GM19240 (cell line): ENCODE data around the gene OR9Q1.
"Not testable (repeated sequence)": the region's sequence is repeated elsewhere in the genome, so short reads cannot be mapped to it uniquely, and the experiment has no call there.

Experiments
- DNase-seq: peaks from one replicate; pipeline ENCODE4 v3.0.0; 2011; ENCODE audit warnings: low spot score; ENCODE audit not compliant: insufficient read length

The OR9Q1 gene

DNA sequence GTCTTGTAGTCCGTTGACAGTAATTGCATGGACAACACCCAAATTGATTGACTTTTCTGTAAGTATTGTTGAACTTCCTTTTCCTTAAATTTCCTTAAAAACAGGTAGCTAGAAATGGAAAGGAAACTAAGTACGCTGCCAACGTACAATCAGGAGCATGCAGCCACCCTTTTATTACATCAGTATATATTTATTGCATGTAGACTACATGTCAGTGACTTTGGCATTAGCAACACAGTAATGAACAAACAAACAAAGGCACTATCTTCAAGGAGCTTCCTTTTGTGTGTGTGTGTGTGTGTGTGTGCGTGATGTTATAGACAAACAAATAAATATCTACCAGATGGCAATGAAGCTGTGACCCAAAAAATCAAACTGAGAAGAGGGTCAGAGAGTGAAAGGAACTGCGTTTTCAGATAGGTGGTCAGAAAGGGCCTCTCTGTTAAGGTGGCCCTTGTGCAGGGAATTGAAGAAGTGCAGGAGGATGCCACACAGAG is at the start of gene OR9Q1:
Gene OR9Q1, plus strand, starts transcription at position 447 of the 497 bp plus-strand sequence. CDS start 155,564 bp downstream, outside the sequence.
- DNase-seq: no peak

- DNase-seq: no peak
These were observed 49.5 kb upstream of the OR9Q1 start for GRCh38 chr11:57974132-57974531.

GRCh38 chr11:57974848-57975601 is 48.7 kb upstream of the OR9Q1 start:
- no peak for DNase-seq

DNA sequence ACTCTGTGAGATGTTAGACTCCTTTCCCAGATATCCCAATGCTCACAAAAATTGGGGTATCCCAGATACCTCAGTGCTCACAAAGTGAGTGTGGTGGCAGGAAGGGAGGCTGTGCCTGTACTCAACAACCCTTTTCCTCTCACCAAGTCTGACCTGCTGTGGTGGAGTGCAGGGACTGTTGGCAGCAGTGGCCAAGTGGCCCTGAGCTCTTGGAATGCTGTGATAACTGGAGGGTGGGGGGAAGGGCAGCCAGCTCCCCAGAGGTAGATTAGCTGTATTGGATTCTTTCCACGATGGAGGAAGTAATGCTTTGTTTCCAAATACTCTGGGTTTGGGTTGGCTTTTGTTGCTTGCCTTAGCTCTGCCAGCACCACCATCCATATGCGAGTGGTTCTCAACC is 46.0 kb upstream of the OR9Q1 start:
- DNase-seq: no peak

GRCh38 chr11:57978686-57979531 is 44.8 kb upstream of the OR9Q1 start:
- no peak for DNase-seq

DNA sequence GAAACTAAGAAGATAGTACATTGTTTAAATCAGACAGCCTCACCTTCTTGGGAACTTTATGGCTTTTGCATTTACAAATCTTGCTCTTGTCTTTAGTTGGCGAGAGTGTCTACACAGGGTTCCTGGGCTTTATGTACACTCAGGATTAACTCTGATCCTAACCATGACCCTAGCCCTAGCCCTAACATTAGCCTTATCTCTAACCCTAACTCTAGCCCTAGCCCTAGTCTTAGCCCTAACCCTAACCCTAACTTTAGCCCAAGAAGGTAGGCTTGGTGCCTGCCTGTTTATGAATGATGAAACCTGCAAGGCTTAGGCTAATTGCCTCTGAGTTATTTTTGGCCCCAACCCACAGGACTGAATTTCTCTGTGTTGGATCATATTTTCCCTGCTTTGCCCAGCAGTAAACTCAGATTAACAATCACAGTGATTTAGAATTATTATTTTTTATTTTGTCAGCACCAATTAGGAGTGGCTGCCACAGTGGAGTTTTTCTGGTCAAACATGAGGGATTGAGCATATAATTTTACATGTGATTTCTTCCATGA is 44.1 kb upstream of the OR9Q1 start:
- DNase-seq: no peak

- no peak for DNase-seq
These were observed 43.5 kb upstream of the OR9Q1 start for GRCh38 chr11:57980201-57980600.

DNA sequence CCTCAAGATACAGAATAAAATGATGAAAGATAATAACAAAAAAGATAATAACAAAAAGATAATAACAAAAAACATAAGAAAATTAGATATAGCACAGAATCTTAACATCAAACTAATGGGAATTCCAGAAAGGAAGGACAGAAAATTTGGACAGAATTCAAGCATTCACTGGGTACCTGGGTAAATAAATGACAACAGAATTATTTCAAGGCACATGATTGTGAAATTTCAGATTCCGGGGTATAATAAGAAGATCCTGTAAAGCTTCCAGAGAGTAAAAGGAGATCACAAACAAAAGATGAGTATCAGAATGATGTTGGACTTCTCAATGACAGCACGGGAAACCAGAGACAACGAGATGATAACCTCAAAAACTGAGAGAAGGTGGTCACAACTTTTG is 42.1 kb upstream of the OR9Q1 start:
- DNase-seq: no peak

DNA sequence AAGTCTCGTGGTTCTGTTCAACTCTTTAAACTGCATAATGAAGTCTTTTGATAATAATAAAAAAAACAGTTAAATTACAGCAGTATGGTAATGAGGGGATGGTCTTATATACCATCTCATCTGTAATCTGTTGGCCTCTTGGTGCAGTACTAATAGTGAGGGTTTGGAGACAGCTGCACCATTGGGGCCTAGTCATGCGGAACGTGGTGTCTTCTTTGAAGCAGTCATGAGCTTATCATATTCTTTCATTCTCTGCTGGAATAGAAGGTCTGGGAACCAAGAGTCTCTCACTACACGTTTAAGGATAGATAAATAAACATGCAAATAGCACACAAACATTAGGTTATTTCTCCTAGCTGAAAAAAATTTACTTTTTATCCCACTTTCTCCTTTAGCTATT is 40.9 kb upstream of the OR9Q1 start:
- no peak for DNase-seq

DNA sequence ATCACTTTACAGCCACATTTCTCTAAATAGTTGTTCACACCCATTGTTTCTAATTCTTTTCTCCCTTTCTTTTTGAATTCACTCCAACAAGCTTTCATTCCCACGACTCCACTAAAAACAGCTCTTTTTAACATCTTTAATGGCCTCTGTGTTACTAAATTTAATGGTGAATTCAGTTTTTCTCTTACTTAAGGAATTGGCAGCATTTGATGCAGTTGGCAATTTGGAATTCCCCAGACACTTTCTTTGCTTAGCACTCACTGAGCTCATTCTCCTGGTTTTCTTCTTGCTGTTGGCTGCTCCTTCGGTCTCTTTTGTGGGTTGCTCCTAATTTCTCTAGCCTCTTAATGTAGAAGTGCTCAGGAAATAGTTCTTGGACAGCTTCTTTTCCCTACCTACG is 40.5 kb upstream of the OR9Q1 start:
- no peak for DNase-seq

- DNase-seq: not testable (repeated sequence)
These were observed 24.2 kb upstream of the OR9Q1 start for GRCh38 chr11:57999523-57999922.

DNA sequence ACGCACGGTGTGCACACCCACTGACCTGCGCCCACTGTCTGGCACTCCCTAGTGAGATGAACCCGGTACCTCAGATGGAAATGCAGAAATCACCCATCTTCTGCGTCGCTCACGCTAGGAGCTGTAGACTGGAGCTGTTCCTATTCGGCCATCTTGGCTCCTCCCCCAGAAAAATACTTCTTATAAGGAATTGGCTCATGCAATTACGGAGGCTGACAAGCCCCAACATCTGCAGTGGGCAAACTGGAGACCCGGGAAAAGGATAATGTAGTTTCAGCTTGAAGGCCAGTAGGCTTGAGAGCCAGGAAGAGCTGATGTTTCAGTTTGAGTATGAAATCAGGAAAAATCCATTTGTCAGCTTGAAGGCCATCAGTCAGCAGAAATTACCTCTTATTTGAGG is 23.7 kb upstream of the OR9Q1 start:
- not testable (repeated sequence) for DNase-seq

DNA sequence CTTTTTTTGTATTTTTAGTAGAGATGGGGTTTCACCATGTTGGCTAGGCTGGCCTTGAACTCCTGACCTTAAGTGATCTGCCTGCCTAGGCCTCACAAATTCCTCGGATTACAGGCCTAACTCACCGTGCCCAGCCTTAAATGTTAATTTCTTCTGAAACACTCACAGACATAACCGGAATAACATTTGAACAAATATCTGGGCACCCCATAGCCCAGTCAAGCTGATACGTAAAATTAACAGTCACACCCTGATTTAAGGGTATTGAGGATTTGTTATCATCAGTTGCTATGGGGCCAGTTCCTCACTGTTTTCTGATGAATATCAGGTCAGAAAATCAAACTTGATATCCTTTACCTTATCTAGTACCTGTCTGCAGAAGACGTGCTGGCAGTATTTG is 23.0 kb upstream of the OR9Q1 start:
- DNase-seq: no peak

DNA sequence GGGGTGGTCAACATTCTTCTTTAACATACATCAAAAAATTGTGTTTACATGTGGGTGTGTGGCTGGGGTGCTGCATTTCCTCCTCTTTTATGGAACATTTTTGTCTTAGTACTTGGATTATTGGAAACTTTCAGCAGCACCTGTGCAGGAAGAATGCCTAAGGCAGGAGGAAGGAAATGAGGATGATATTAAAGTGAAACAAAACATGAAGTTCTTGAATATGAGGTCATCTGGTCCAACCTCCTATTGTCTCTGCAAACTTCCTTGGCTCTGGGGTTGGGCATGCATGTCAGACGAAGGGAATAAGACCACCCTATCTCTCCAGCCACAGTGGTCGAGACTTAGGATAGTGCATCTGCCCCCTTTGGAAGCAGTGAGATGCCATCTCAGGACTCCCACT is 20.6 kb upstream of the OR9Q1 start:
- no peak for DNase-seq

DNA sequence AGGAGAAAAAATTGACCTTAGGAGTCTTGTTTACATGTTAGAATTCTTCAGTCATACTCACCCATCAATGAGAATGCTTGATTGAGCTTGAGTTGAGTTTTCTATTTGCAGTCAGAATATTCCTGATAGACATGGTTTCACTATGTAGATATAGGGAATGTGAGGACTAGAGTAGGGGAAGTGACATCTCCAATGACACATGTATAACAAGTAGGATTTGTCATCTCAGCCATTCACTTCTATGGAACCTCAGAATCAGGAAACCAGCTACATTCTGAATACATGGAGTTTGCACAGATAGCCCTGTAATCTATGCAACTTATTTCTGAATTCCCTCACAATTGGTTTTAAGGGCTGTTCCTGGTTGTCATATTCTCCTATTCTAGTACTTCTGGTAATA is 20.1 kb upstream of the OR9Q1 start:
- DNase-seq: no peak

GRCh38 chr11:58004664-58005063 is 19.0 kb upstream of the OR9Q1 start:
- DNase-seq: no peak

- no peak for DNase-seq
These were observed 16.7 kb upstream of the OR9Q1 start for GRCh38 chr11:58006940-58007339.

DNA sequence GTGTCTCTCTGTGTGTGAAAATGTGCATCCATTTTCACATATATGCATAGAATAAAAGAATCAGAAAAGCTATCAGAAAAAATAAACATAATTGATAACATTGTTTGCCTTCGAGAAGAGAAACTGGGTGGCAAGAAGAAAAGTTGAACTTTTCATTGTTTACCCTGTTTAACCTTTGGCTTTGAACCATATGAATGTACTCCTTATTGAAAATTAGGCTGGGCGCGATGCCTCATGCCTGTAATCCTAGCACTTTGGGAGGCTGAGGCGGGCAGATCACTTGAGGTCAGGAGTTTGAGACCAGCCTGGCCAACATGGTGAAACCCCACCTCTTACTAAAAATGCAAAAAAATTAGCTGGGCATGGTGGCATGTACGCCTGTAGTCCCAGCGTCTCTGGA is 11.9 kb upstream of the OR9Q1 start:
- DNase-seq: no peak

- DNase-seq: no peak
These were observed 965 bp downstream of the OR9Q1 start for GRCh38 chr11:58024601-58025091.

DNA sequence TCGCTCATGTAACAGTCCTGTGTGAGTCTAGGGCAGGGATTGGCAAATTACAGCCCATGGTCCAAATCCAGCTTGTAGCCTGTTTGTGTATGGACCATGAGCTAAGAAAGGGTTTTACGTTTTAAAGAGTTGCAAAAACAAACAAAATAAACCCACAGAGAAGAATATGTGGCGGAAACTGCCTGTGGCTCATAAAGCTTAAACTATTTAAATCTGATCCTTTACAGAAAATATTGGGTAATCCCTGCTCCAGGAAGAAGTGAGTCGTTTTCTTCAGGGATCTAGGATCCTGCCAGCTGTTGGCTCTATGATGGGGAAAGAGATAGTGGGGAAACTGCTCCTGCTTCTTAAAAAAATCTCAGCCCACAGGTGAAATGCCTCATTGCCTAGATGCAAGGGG is 3.7 kb downstream of the OR9Q1 start:
- no peak for DNase-seq

DNA sequence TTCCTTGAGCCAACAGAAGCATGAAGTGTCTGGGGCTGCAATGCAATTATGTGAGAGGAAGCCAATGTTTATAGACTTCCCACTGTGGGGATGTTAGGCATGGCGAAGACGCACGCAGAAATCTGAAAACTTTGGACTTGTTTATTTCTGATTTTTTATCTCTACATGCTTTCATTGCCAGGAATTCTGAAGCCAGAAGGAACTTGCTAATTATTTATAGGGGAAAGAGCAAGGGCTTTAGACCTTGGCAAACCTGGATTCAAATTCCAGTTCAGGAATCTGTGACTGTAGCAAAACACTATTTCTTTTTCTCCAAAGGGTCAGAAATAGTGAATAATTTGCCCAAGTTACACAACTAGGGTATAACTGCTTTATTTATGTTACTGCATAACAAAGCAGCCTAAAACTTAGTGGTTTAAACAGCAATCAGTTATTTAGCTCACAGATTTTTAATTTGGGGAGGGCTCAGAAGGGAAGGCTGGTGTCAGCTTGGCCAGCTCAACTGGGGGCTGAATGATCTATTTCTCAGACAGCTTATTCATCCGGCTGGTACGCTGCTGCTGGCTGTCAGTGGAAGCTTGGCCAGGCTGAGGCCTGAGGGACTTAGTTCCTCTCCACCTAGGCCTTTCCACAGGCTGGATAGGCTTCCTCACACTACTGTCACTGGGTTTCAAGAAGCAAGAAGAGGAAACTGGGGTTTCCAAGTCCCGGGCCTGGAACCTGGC is 5.2 kb downstream of the OR9Q1 start:
- no peak for DNase-seq
